Stimulated activated naive CD8-positive, alpha-beta T cell treated with anti-CD3 and anti-CD28 coated beads, Interleukin-15, Interleukin-2, amounts not matched to agents 100 ng/mL and 50 ng/mL, for 24 hours (primary cell): ENCODE measurements around the gene SYNC.
"Not testable (repeated sequence)": the region's sequence is repeated elsewhere in the genome, so short reads cannot be mapped to it uniquely, and the experiment has no call there.

Experiments used
- H3K27ac Mint-ChIP-seq: one replicate; pipeline ENCODE4 v1.8.0; 2021; ENCODE audit warnings: mild to moderate bottlenecking, mixed read lengths
- H3K27me3 Mint-ChIP-seq: one replicate; pipeline ENCODE4 v1.8.0; 2021; ENCODE audit warnings: mixed read lengths
- H3K36me3 Mint-ChIP-seq: one replicate; pipeline ENCODE4 v1.8.0; 2021; ENCODE audit warnings: low read depth, mixed read lengths
- H3K4me1 Mint-ChIP-seq: one replicate; pipeline ENCODE4 v1.8.0; 2021; ENCODE audit warnings: low read depth, mixed read lengths
- H3K4me3 Mint-ChIP-seq: one replicate; pipeline ENCODE4 v1.8.0; 2021; ENCODE audit warnings: mild to moderate bottlenecking, mixed read lengths
- H3K9me3 Mint-ChIP-seq: one replicate; pipeline ENCODE4 v1.8.0; 2021; ENCODE audit warnings: mixed read lengths

The SYNC gene

DNA sequence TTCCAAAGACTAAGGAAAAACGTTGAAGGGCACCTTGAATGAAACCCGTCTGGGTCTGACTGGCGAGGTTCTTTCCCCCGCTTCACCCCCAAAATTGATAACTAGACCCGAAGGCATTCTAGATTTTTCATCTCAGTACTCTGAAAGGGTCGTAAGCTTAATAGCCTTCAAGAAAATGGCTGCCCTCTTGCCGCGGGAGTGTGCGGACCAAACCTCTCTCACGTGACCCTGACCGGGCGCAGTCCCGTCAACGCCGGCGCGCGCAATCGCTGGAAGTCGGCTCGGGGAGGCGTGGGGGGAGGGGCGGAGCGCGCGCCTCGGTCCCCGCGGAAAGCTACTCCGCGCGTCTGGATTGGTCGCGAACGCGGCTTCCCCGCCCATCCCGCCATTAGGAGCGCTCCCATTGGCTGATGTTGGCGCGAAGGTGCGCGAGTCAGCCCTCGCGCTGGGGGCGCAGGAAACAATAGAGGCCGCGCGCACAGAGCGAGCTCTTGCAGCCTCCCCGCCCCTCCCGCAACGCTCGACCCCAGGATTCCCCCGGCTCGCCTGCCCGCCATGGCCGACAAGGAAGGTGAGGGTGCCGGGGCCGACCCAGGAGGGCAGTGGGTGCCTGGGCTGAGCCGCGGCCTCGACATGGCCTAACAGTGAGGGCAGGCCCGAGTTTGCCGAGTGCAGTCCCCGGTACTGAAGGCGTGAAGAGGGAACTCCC lies 51.7 kb downstream of the SYNC start, which contains the start of gene RBBP4:
RBBP4 (plus strand) TSS at position 457 of the 709 bp plus-strand sequence; CDS start at position 556, 99 bp downstream.
- Mint-ChIP-seq H3K27me3 (no peaks in the 10 kb centered on the region), H3K9me3 (no peaks in the 10 kb centered on the region), H3K36me3 (peaks cover 52% of the 10 kb centered on the region), H3K4me1 (peaks cover 70% of the 10 kb centered on the region), H3K27ac (peak within 1 kb of the TSS; percentile 100), H3K4me3 (peak within 1 kb of the TSS; percentile 99)

DNA sequence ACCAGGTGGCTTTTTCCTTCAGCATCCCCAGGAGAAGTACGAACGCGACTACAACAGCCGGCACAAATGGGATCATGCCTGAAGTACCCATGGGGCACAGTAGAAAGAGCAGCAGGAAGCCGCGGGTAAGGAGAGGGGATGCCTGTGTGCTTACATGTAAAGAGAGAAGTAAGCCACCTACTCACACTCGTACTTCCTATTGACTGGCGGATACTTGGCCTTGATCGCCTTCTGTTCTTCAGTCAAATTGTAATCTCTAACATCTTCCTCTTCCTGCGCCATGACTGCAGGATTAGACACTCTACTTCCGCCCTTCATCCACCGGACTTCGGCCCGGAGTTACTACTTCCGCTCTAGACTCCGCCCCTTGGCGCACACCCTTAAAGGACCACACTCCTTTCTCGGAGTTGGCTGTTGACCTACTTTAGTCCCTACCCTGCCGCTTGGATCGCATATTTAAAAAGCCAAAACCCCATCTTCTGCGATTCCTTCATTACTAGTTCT lies 52.3 kb downstream of the SYNC start, which contains the start of gene ZBTB8OS:
ZBTB8OS (minus strand) TSS at position 303 of the 504 bp plus-strand sequence; CDS start at position 282, 21 bp downstream.
- peak within 1 kb of the TSS; percentile 100 for H3K27ac Mint-ChIP-seq
- H3K9me3 Mint-ChIP-seq, result no peaks in the 10 kb centered on the region
- H3K4me1 Mint-ChIP-seq, result peaks cover 69% of the 10 kb centered on the region
- no peaks in the 10 kb centered on the region for H3K27me3 Mint-ChIP-seq
- H3K36me3 Mint-ChIP-seq, result peaks cover 52% of the 10 kb centered on the region
- H3K4me3 Mint-ChIP-seq, result peak within 1 kb of the TSS; percentile 99

DNA sequence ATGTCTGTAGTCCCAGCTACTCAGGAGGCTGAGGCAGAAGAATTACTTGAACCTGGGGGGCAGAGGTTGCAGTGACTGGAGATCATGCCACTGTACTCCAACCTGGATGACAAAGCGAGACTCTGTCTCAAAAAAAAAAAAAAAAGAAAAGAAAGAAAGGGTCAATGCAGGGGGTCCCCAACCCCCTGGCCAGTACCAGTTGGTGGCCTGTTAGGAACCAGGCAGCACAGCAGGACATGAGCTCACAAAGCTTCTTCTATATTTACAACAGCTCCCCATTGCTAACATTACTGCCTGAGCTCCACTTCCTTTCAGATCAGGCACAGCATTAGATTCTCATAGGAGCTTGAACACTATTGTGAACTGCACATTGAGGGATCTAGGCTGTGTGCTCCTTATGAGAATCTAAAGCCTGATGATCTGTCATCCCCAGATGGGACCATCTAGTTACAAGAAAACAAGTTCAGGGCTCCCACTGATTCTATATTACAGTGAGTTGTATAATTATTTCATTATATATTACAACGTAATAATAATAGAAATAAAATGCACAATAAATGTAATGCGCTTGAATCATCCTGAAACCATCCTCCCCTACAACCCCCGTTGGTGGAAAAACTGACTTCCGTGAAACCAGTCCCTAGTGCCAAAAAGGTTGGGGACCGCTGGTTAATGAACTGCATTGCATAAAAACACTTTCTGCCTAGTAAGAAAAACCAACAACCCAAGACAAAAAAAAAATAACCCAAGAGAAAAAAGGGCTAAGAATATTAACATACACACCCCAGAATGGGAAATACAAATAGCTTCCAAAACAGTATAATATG lies 55.0 kb downstream of the SYNC start:
- Mint-ChIP-seq H3K27me3 (no peaks in the 10 kb centered on the region), H3K36me3 (peaks cover 33% of the 10 kb centered on the region), H3K9me3 (no peaks in the 10 kb centered on the region), H3K27ac (peak overlapping the region; percentile 73), H3K4me3 (peak overlapping the region; percentile 99), H3K4me1 (peaks cover 47% of the 10 kb centered on the region)

DNA sequence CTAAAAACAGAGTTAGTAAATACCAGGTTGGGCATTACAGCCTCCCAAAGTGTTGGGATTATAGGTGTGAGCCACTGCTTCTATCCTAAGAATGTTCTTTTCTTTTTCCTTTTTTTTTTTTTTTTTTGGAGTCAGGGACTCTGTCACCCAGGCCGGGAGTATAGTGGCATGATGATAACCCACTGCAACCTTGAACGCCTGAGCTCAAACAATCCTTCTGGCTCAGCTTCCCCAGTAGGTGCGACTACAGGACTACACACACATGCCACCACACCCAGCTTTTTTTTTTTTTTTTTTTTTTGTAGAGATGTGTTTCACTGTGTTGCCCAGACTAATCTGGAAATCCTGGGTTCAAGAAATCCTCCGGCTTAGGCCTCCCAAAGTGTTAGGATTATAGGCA lies 58.1 kb downstream of the SYNC start:
- Mint-ChIP-seq H3K4me1 (peaks cover 32% of the 10 kb centered on the region), H3K4me3 (no peak overlapping the region), H3K9me3 (no peaks in the 10 kb centered on the region), H3K36me3 (peaks cover 24% of the 10 kb centered on the region), H3K27me3 (no peaks in the 10 kb centered on the region), H3K27ac (no peak overlapping the region)

DNA sequence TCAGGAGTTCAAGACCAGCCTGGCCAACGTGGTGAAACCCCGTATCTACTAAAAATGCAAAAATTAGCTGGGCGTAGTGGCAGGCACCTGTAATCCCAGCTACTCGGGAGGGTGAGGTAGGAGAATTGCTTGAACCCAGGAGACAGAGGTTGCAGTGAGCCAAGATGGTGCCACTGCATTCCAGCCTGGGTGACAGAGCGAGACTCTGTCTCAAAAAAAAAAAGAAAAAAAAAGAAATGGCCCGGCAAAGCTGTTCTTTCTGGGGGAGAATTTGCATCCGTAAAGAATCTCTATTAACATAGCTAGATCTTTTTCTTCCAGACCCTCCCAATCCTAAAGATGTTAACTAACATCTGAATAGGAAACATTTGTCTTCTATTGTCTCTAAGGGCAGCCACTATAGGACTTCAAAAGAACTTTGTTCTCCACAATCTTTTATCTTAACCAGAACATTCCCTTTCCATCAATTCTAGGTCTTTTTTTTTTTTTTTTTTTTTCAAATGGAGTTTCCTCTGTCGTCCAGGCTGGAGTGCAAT lies 60.2 kb downstream of the SYNC start:
- not testable (repeated sequence) for H3K27me3 Mint-ChIP-seq, H3K4me3 Mint-ChIP-seq, H3K9me3 Mint-ChIP-seq, H3K27ac Mint-ChIP-seq
- peaks cover 20% of the 10 kb centered on the region for H3K36me3 Mint-ChIP-seq
- peaks cover 16% of the 10 kb centered on the region for H3K4me1 Mint-ChIP-seq

DNA sequence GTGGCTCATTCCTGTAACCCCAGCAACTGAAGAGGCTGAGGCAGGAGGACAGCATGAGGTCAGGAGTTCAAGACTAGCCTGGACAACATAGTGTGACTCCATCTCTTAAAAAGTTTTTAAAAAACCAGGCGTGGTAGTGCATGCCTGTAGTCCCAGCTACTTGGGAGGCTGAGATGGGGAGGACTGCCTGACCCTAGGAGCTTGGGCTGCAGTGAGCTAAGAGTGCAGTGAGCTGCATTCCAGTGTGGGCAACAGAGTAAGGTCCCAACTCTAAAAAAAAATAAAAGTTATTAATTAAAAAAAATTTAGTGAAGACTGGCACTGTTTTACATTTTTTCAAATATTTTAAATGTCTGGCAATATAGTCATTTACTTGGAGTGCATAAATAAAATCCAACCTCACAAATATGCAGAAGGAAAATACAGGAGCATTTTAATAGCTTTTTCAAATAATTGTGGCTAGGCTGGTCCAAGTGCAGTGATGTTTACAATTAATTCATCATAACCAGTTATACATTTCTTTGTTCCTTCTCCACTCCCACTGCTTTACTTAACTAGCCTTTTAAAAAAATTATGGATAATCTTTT lies 63.0 kb downstream of the SYNC start:
- Mint-ChIP-seq H3K9me3 (no peaks in the 10 kb centered on the region), H3K27ac (no peak overlapping the region), H3K4me3 (no peak overlapping the region), H3K27me3 (no peaks in the 10 kb centered on the region), H3K4me1 (peaks cover 3% of the 10 kb centered on the region), H3K36me3 (peaks cover 17% of the 10 kb centered on the region)

DNA sequence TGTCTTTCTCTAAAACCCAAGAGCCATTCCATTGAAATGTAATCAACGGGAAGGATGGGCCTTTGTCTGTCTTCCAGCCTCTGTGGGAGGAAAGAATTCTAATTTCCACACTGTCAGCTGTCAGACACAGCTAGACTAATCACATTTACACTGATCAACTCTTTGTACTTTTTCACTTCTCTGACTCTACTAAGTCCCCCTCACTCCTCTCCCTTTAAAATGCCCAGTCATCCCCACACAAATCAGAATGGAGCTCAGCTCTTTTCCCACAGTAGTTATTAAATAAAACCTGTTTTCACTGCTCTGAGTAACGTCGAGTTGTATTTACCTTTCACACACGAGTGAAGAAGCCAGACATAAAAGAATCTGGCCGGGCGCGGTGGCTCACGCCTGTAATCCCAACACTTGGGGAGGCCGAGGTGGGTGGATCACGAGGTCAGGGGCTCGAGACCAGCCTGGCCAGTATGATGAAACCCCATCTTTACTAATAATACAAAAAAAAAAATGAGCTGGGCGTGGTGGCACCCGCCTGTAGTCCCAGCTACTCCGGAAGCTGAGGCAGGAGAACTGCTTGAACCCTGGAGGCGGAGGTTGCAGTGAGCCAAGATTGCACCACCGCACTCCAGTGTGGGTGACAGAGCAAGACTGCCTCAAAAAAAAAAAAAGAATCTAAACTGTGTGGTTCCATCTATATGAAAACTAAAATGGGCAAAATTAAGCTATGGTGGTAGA lies 65.5 kb downstream of the SYNC start:
- Mint-ChIP-seq H3K9me3 (no peaks in the 10 kb centered on the region), H3K27ac (no peak overlapping the region), H3K4me3 (no peak overlapping the region), H3K4me1 (peaks cover 3% of the 10 kb centered on the region), H3K36me3 (peaks cover 32% of the 10 kb centered on the region), H3K27me3 (no peaks in the 10 kb centered on the region)

DNA sequence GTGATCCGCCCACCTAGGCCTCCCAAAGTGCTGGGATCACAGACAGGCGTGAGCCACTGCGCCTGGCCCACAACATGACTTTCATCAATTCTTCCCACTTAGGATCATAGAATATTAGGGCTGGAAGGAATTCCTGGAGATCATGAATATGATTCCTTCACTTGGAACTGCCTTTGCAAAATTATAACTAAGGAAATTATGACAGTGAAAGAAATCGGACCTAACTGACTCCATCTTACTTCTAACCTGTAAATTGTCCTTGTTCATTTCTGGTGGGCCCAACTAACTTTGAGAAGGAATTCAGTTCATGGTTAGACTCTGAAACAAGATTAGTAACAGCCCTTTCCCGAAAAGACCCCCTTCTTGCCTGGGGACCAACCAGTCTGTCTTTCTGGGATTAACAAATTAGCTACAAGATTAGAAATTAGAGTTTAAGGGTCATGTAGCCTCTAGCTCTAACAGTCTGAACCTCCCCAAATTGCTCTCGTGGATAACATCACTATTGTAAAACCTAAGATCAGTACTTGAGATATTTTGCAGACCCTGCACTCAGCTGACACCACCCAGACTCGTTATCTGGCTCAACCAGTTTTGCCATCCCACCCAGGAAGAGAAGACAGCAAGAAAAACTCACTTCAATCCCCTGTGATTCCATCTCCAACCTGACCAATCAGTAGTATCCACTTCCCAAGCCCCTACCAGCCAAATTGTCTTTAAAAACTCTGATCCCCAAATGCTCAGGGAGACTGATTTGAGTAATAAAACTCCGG lies 66.9 kb downstream of the SYNC start:
- H3K27ac Mint-ChIP-seq, result no peak overlapping the region
- no peaks in the 10 kb centered on the region for H3K4me1 Mint-ChIP-seq
- no peak overlapping the region for H3K4me3 Mint-ChIP-seq
- no peaks in the 10 kb centered on the region for H3K27me3 Mint-ChIP-seq
- peaks cover 36% of the 10 kb centered on the region for H3K36me3 Mint-ChIP-seq
- no peaks in the 10 kb centered on the region for H3K9me3 Mint-ChIP-seq

DNA sequence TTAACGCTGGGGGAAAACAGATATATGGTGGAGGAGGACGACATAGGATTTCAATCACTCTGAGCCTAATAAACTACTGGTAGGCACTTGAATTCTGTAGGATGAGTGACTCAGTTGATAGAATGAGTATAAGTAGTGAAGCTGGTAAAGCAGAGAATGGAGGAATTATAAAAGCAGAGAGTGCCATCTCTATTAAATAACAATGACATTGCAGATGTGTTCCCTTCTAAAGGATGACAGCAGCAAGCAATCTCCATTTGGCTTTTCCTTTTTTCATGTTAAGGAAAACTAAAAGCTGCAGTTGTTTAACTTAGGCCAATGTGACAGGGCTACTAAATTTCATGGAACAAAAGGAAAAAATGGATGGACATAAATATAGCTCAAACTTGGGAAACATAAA lies 69.7 kb downstream of the SYNC start:
- H3K36me3 Mint-ChIP-seq, result peaks cover 46% of the 10 kb centered on the region
- no peak overlapping the region for H3K4me3 Mint-ChIP-seq
- H3K27me3 Mint-ChIP-seq, result no peaks in the 10 kb centered on the region
- H3K27ac Mint-ChIP-seq, result peak overlapping the region; percentile 36
- H3K9me3 Mint-ChIP-seq, result no peaks in the 10 kb centered on the region
- H3K4me1 Mint-ChIP-seq, result peaks cover under 1% of the 10 kb centered on the region

DNA sequence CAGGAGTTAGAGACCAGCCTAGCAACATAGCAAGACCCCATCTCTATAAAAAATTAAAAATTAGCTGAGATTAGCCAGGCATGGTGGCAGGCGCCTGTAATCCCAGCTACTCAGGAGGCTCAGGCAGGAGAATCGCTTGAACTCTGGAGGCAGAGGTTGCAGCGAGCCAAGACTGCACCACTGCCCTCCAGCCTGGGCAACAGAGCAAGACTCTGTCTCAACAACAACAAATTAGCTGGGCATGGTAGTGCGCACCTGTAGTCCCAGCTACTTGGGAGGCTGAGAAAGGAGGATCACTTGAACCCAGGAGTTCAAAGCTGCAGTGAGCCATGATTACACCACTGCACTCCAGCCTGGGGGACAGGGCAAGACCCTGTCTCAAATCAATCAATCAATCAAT lies 72.4 kb downstream of the SYNC start:
- H3K4me1 Mint-ChIP-seq, result peaks cover 11% of the 10 kb centered on the region
- not testable (repeated sequence) for H3K9me3 Mint-ChIP-seq, H3K27ac Mint-ChIP-seq, H3K27me3 Mint-ChIP-seq, H3K4me3 Mint-ChIP-seq
- peaks cover 56% of the 10 kb centered on the region for H3K36me3 Mint-ChIP-seq
